Mesenchymal stem cell (in vitro differentiated cells and primary cell): ENCODE data around the gene PADI3. TPM values are rescaled to one million over a fixed set of nuclear protein-coding genes. Genes with fewer than 3 reads are reported as not detected.

Experiments
- DNase-seq: peaks from one replicate; pipeline ENCODE4 v3.0.0-alpha.2; 2013
- H2AFZ ChIP-seq: one replicate; pipeline ENCODE4 v1.6.1; 2013; ENCODE audit warnings: low read depth, mild to moderate bottlenecking, control low read depth, inconsistent platforms, low read length, moderate library complexity
- H2AK5ac ChIP-seq: 2 replicates; pipeline ENCODE4 v1.6.1; 2013; ENCODE audit warnings: low read length, moderate library complexity, mild to moderate bottlenecking, inconsistent platforms; ENCODE audit not compliant: severe bottlenecking
- H2BK120ac ChIP-seq: one replicate; pipeline ENCODE4 v1.6.1; 2013; ENCODE audit warnings: low read depth, mild to moderate bottlenecking, inconsistent platforms, low read length, moderate library complexity
- H2BK12ac ChIP-seq, 2 experiments: one replicate each; pipeline ENCODE4 v1.6.1; 2013; ENCODE audit warnings: inconsistent platforms in 2 of 2, low read length in 2 of 2, mild to moderate bottlenecking in 2 of 2, moderate library complexity in 2 of 2, control low read depth in 1 of 2
- H2BK15ac ChIP-seq: one replicate; pipeline ENCODE4 v1.6.1; 2013; ENCODE audit warnings: mild to moderate bottlenecking, low read depth, inconsistent platforms; ENCODE audit not compliant: poor library complexity, severe bottlenecking
- H2BK5ac ChIP-seq: 2 replicates; pipeline ENCODE4 v1.6.1; 2013; ENCODE audit warnings: low read depth, mild to moderate bottlenecking, low read length, control low read depth, inconsistent platforms; ENCODE audit not compliant: poor library complexity, severe bottlenecking
- H3K14ac ChIP-seq, 2 experiments: one replicate each; pipeline ENCODE4 v1.6.1; 2013; ENCODE audit warnings: inconsistent platforms in 2 of 2, low read length in 2 of 2, control low read depth in 1 of 2, mild to moderate bottlenecking in 1 of 2, moderate library complexity in 1 of 2
- H3K18ac ChIP-seq, 2 experiments: one replicate each; pipeline ENCODE4 v1.6.1; 2013; ENCODE audit warnings: inconsistent platforms in 2 of 2, low read length in 2 of 2, control low read depth in 1 of 2, low read depth in 1 of 2, mild to moderate bottlenecking in 1 of 2
- H3K23ac ChIP-seq, 2 experiments: one replicate each; pipeline ENCODE4 v1.6.1; 2013; ENCODE audit warnings: inconsistent platforms in 2 of 2, low read length in 2 of 2, mild to moderate bottlenecking in 2 of 2, moderate library complexity in 2 of 2, control low read depth in 1 of 2
- H3K27ac ChIP-seq: 2 replicates; pipeline ENCODE4 v1.5.1; 2013; ENCODE audit warnings: mild to moderate bottlenecking, moderate library complexity, low read length, control low read depth, inconsistent platforms; ENCODE audit not compliant: poor library complexity, severe bottlenecking
- H3K27me3 ChIP-seq, 2 experiments: 2 replicates each; pipeline versions ENCODE4 v1.6.1 to v1.7.0; 2013; ENCODE audit warnings: low read length in 2 of 2, mild to moderate bottlenecking in 2 of 2, moderate library complexity in 2 of 2, control low read depth in 1 of 2, inconsistent platforms in 1 of 2; ENCODE audit not compliant: control insufficient read depth in 1 of 2, insufficient read depth in 1 of 2
- H3K36me3 ChIP-seq, 2 experiments: 2 replicates each; pipeline versions ENCODE4 v1.6.1 to v1.7.0; 2013; ENCODE audit warnings: low read length in 2 of 2, control low read depth in 1 of 2, inconsistent platforms in 1 of 2, low read depth in 1 of 2, mild to moderate bottlenecking in 1 of 2; ENCODE audit not compliant: insufficient read depth in 2 of 2, control insufficient read depth in 1 of 2
- H3K4ac ChIP-seq, 2 experiments: one replicate each; pipeline ENCODE4 v1.6.1; 2013; ENCODE audit warnings: inconsistent platforms in 2 of 2, low read length in 2 of 2, mild to moderate bottlenecking in 2 of 2, moderate library complexity in 2 of 2, control low read depth in 1 of 2, low read depth in 1 of 2
- H3K4me1 ChIP-seq: 2 replicates; pipeline ENCODE4 v1.6.1; 2013; ENCODE audit warnings: low read depth, low read length, control low read depth; ENCODE audit not compliant: control insufficient read depth, insufficient read depth
- H3K4me2 ChIP-seq: 2 replicates; pipeline ENCODE4 v1.6.1; 2013; ENCODE audit warnings: low read length, mild to moderate bottlenecking, inconsistent platforms; ENCODE audit not compliant: poor library complexity, severe bottlenecking
- H3K4me3 ChIP-seq, 2 experiments: 2 replicates each; pipeline versions ENCODE4 v1.5.1 to v1.7.0; 2013; ENCODE audit warnings: low read length in 2 of 2, mild to moderate bottlenecking in 2 of 2, control low read depth in 1 of 2, low read depth in 1 of 2; ENCODE audit not compliant: insufficient read depth in 1 of 2
- H3K79me1 ChIP-seq: replicated peaks from 2 replicates; pipeline ENCODE4 v1.6.1; 2013; ENCODE audit warnings: mild to moderate bottlenecking, control low read depth, low read length, inconsistent platforms; ENCODE audit not compliant: poor library complexity, severe bottlenecking
- H3K9ac ChIP-seq: 2 replicates; pipeline ENCODE4 v1.7.0; 2013; ENCODE audit warnings: mild to moderate bottlenecking, low read length, moderate library complexity
- H3K9me3 ChIP-seq: 2 replicates; pipeline ENCODE4 v1.7.0; 2013; ENCODE audit warnings: mild to moderate bottlenecking, low read length; ENCODE audit not compliant: control insufficient read depth
- H4K8ac ChIP-seq: one replicate; pipeline ENCODE4 v1.6.1; 2013; ENCODE audit warnings: inconsistent platforms, mild to moderate bottlenecking, low read length, moderate library complexity
- H4K91ac ChIP-seq: one replicate; pipeline ENCODE4 v1.6.1; 2013; ENCODE audit warnings: mild to moderate bottlenecking, low read length, inconsistent platforms
- WGBS: methylation state at CpG from one replicate; pipeline ENCODE4 v1.1.7; 2013; ENCODE audit warnings: mixed read lengths; 5-methylcytosine and 5-hydroxymethylcytosine counted together
- polyA plus RNA-seq, 2 experiments: library from polyadenylated mRNA; stranded (reverse); fragments of 200-250 nt; gene quantifications; one replicate each; pipeline ENCODE4 v1.2.3, GENCODE V29; 2013

Gene PADI3
- not detected for polyA plus RNA-seq (2013, experiment 1 of 2)
- polyA plus RNA-seq (2013, experiment 2 of 2), result 0.01 TPM

- H2BK5ac ChIP-seq, result no peak within 1 kb of the TSS
- H3K9me3 ChIP-seq, result no peaks in the 10 kb centered on the region
- no peak within 1 kb of the TSS for H4K91ac ChIP-seq
- H3K18ac ChIP-seq, result no peak within 1 kb of the TSS
- peaks cover 39% of the 10 kb centered on the region for H3K4me1 ChIP-seq
- H3K4me2 ChIP-seq, result no peak within 1 kb of the TSS
- H3K27me3 ChIP-seq, result peaks cover 0 to 58% of the 10 kb centered on the region in 2 experiments
- H3K23ac ChIP-seq, result no peak within 1 kb of the TSS
- no peak within 1 kb of the TSS for H2AFZ ChIP-seq
- peaks cover 0 to 5% of the 10 kb centered on the region in 2 experiments for H3K36me3 ChIP-seq
- no peak within 1 kb of the TSS for H2BK12ac ChIP-seq
- 89% methylated on average over 9 of the region's 9 CpGs for WGBS
- no peak within 1 kb of the TSS for H2AK5ac ChIP-seq
- no peak within 1 kb of the TSS for H2BK15ac ChIP-seq
- DNase-seq, result no peak
- H2BK120ac ChIP-seq, result no peak within 1 kb of the TSS
- no peaks in the 10 kb centered on the region for H3K79me1 ChIP-seq
- H3K27ac ChIP-seq, result no peak within 1 kb of the TSS
- H4K8ac ChIP-seq, result no peak within 1 kb of the TSS
- no peak within 1 kb of the TSS for H3K9ac ChIP-seq
- H3K14ac ChIP-seq, result no peak within 1 kb of the TSS
- no peak within 1 kb of the TSS for H3K4me3 ChIP-seq
- H3K4ac ChIP-seq, result no peak within 1 kb of the TSS
These were observed at the start of gene PADI3 for GRCh38 chr1:17248781-17249180. Gene PADI3, plus strand, starts transcription at chr1:17249098. Its CDS starts 40 bp downstream, at chr1:17249138.

- no peak overlapping the region for H3K23ac ChIP-seq
- no peaks in the 10 kb centered on the region for H3K9me3 ChIP-seq
- WGBS, result 78% methylated on average over 8 of the region's 9 CpGs
- H2AFZ ChIP-seq, result no peak overlapping the region
- H2BK15ac ChIP-seq, result no peak overlapping the region
- H3K27me3 ChIP-seq, result peaks cover 0 to 81% of the 10 kb centered on the region in 2 experiments
- H3K14ac ChIP-seq, result no peak overlapping the region
- no peak overlapping the region for H4K91ac ChIP-seq
- no peak overlapping the region for H3K18ac ChIP-seq
- peaks cover 0 to 9% of the 10 kb centered on the region in 2 experiments for H3K36me3 ChIP-seq
- H2AK5ac ChIP-seq, result peak overlapping the region; percentile 96
- peaks cover 32% of the 10 kb centered on the region for H3K4me1 ChIP-seq
- no peak overlapping the region for H2BK120ac ChIP-seq
- no peak overlapping the region for H3K4me3 ChIP-seq
- peak overlapping the region; percentile 68 for H2BK5ac ChIP-seq
- no peak overlapping the region for H3K4ac ChIP-seq
- peak overlapping the region; percentile 99 for H3K27ac ChIP-seq
- H3K9ac ChIP-seq, result no peak overlapping the region
- no peaks in the 10 kb centered on the region for H3K79me1 ChIP-seq
- no peak overlapping the region for H4K8ac ChIP-seq
- no peak overlapping the region for H2BK12ac ChIP-seq
- H3K4me2 ChIP-seq, result no peak overlapping the region
- no peak for DNase-seq
These were observed 49.4 kb upstream of the PADI3 start for GRCh38 chr1:17199267-17200044.

- peaks cover 0 to 9% of the 10 kb centered on the region in 2 experiments for H3K36me3 ChIP-seq
- no peak overlapping the region for H3K9ac ChIP-seq
- H3K4me1 ChIP-seq, result peaks cover 28% of the 10 kb centered on the region
- H3K79me1 ChIP-seq, result no peaks in the 10 kb centered on the region
- H2BK5ac ChIP-seq, result peak overlapping the region; percentile 26
- no peaks in the 10 kb centered on the region for H3K9me3 ChIP-seq
- no peak overlapping the region for H3K23ac ChIP-seq
- H2BK15ac ChIP-seq, result peak overlapping the region; percentile 54
- WGBS, result 69% methylated on average over 5 of the region's 8 CpGs
- no peak overlapping the region for H2BK120ac ChIP-seq
- peaks cover 0 to 84% of the 10 kb centered on the region in 2 experiments for H3K27me3 ChIP-seq
- no peak overlapping the region for H3K18ac ChIP-seq
- no peak overlapping the region for H2AFZ ChIP-seq
- no peak overlapping the region for H3K14ac ChIP-seq
- peak overlapping the region; percentile 99 for H3K27ac ChIP-seq
- no peak overlapping the region for H3K4me2 ChIP-seq
- no peak overlapping the region for H3K4me3 ChIP-seq
- H2BK12ac ChIP-seq, result no peak overlapping the region
- peak overlapping the region; percentile 92 for H2AK5ac ChIP-seq
- no peak for DNase-seq
- H4K8ac ChIP-seq, result no peak overlapping the region
- no peak overlapping the region for H3K4ac ChIP-seq
- no peak overlapping the region for H4K91ac ChIP-seq
These were observed 48.7 kb upstream of the PADI3 start for GRCh38 chr1:17200246-17200645.

- Histone ChIP-seq H3K27me3 (peaks cover 0 to 83% of the 10 kb centered on the region in 2 experiments), H3K4me2 (no peak overlapping the region), H3K79me1 (no peaks in the 10 kb centered on the region), H3K4ac (no peak overlapping the region), H3K27ac (peak overlapping the region; percentile 99), H2BK120ac (no peak overlapping the region), H3K14ac (no peak overlapping the region), H3K4me1 (peaks cover 28% of the 10 kb centered on the region), H2BK5ac (peak overlapping the region; percentile 26), H3K18ac (no peak overlapping the region), H3K9me3 (no peaks in the 10 kb centered on the region), H2BK12ac (no peak overlapping the region), H4K91ac (no peak overlapping the region), H3K23ac (no peak overlapping the region), H2AK5ac (no peak overlapping the region), H2BK15ac (no peak overlapping the region), H3K4me3 (no peak overlapping the region), H3K36me3 (peaks cover 0 to 6% of the 10 kb centered on the region in 2 experiments), H2AFZ (no peak overlapping the region), H4K8ac (no peak overlapping the region), H3K9ac (no peak overlapping the region)
- WGBS, result 100% methylated on average over 2 of the region's 5 CpGs
- no peak for DNase-seq
These were observed 48.1 kb upstream of the PADI3 start for GRCh38 chr1:17200756-17201155.
